OCI-LY7 (cell line): Measurements from ENCODE around the gene JAK1. TPM values are rescaled to one million over a fixed set of nuclear protein-coding genes. Genes with fewer than 3 reads are reported as not detected.

Experiments used
- BruUV-seq: library from RNA; stranded (reverse); fragments of 400-500 nt; replicated peaks from 2 replicates; lab custom pipeline; 2021; lab: Mats Ljungman, UMichigan
- CTCF ChIA-PET: fragments of 300-600 bp; sonication (Branson Sonifier 250); formaldehyde crosslinking; loops from one replicate; lab custom pipeline; 2022; ENCODE audit warnings: antibody characterized with exemption; ENCODE audit not compliant: unreplicated experiment; lab: Charles Lee
- POLR2A ChIA-PET: fragments of 300-600 bp; sonication (Branson Sonifier 250); formaldehyde crosslinking; loops from one replicate; lab custom pipeline; 2022; ENCODE audit warnings: antibody characterized with exemption; lab: Charles Lee
- DNase-seq: peaks from one replicate; pipeline ENCODE4 v3.0.0-alpha.2; 2015; ENCODE audit warnings: low spot score
- H2AFZ ChIP-seq: fragments of 200-600 bp; sonication (generic), shearing (Covaris generic); 2 replicates; pipeline ENCODE4 v1.6.1; 2014; ENCODE audit warnings: mild to moderate bottlenecking, antibody characterized with exemption, low read length, moderate library complexity
- H3K27ac ChIP-seq: fragments of 200-600 bp; sonication (generic); 2 replicates; pipeline ENCODE4 v1.5.1; 2014; ENCODE audit warnings: mixed run types, low read depth, mild to moderate bottlenecking, moderate library complexity, low read length, inconsistent platforms; ENCODE audit not compliant: poor library complexity, severe bottlenecking
- H3K36me3 ChIP-seq: fragments of 200-600 bp; sonication (generic); 2 replicates; pipeline ENCODE4 v1.6.1; 2014; ENCODE audit warnings: mild to moderate bottlenecking, antibody characterized with exemption, low read length, moderate library complexity, mixed read lengths; ENCODE audit not compliant: insufficient read depth
- H3K4me1 ChIP-seq: fragments of 200-600 bp; sonication (generic); 2 replicates; pipeline ENCODE4 v1.5.1; 2014; ENCODE audit warnings: mild to moderate bottlenecking, low read length; ENCODE audit not compliant: insufficient read depth, poor library complexity, severe bottlenecking
- H3K4me2 ChIP-seq: fragments of 200-600 bp; sonication (generic); 2 replicates; pipeline ENCODE4 v1.6.1; 2014; ENCODE audit warnings: mild to moderate bottlenecking, low read length
- H3K4me3 ChIP-seq: fragments of 200-600 bp; sonication (generic); 2 replicates; pipeline ENCODE4 v1.5.1; 2014; ENCODE audit warnings: mild to moderate bottlenecking, low read depth, low read length; ENCODE audit not compliant: poor library complexity, severe bottlenecking
- H3K79me2 ChIP-seq: fragments of 200-600 bp; sonication (generic); 2 replicates; pipeline ENCODE4 v1.6.1; 2016; ENCODE audit warnings: low read depth, mild to moderate bottlenecking, low read length, moderate library complexity, mixed read lengths; ENCODE audit not compliant: insufficient read depth
- H3K9me2 ChIP-seq: fragments of 200-600 bp; sonication (generic); 2 replicates; pipeline ENCODE4 v1.6.1; 2016; ENCODE audit warnings: mild to moderate bottlenecking, low read length, mixed read lengths; ENCODE audit not compliant: insufficient read depth
- H3K9me3 ChIP-seq: fragments of 200-600 bp; sonication (generic); 2 replicates; pipeline ENCODE4 v1.6.1; 2014; ENCODE audit warnings: mild to moderate bottlenecking, mixed run types, low read length, mixed read lengths
- H4K20me1 ChIP-seq: fragments of 200-600 bp; sonication (generic); 2 replicates; pipeline ENCODE4 v1.6.1; 2014; ENCODE audit warnings: mild to moderate bottlenecking, antibody characterized with exemption, low read length, moderate library complexity, mixed read lengths; ENCODE audit not compliant: insufficient read depth
- CTCF ChIP-seq: fragments of 200-600 bp; sonication (generic); conservative IDR thresholded peaks from 2 replicates; pipeline ENCODE4 v1.5.1; 2014; ENCODE audit warnings: mild to moderate bottlenecking, antibody characterized with exemption, low read length, moderate library complexity, mixed read lengths
- EZH2phosphoT487 ChIP-seq: fragments of 200-600 bp; sonication (generic); IDR thresholded peaks from 2 replicates; pipeline ENCODE4 v1.6.1; 2018; ENCODE audit warnings: low read depth, borderline replicate concordance, mild to moderate bottlenecking, mixed run types, antibody characterized with exemption, low read length, moderate library complexity, mixed read lengths
- intact Hi-C: fragments of 100-400 bp; cut with micrococcal nuclease; formaldehyde crosslinking; loops from one replicate; pipeline ENCODE4 v1.10.0; 2022; ENCODE audit not compliant: unreplicated experiment
- total RNA-seq, 2 experiments: library from RNA; depleted of rRNA in 1 of 2; stranded (reverse); fragments of >200 nt in 1 of 2; shearing (Covaris generic) in 1 of 2; gene quantifications; 2 replicates each; pipeline ENCODE4 v1.2.3, GENCODE V29; 2014 to 2022

Gene JAK1
- total RNA-seq, 2 experiments from 2014 or later, result 72.6 to 86.8 TPM

GRCh38 chr1:64967381-64967780 is 1.0 kb upstream of the JAK1 start:
- Histone ChIP-seq H2AFZ (peak overlapping the region; percentile 73; the same call in 1 of the 2 replicates), H3K9me3 (no peaks in the 10 kb centered on the region), H3K79me2 (peaks cover 34% of the 10 kb centered on the region), H3K4me1 (peaks cover 41% of the 10 kb centered on the region), H3K27ac (no peak overlapping the region), H4K20me1 (peaks cover 24% of the 10 kb centered on the region), H3K9me2 (no peaks in the 10 kb centered on the region), H3K4me3 (no peak overlapping the region), H3K4me2 (peak overlapping the region; percentile 78), H3K36me3 (no peaks in the 10 kb centered on the region)
- intact Hi-C loops, result loop anchor here (2.0 to 10.0 kb wide), 4 partner anchors 73 to 455 kb away; partner anchors contain the start of genes LEPR and LEPROT
- ChIA-PET POLR2A (interaction anchor here (0.7 to 2.2 kb wide), 9 partner anchors 11 to 108 kb away, joined by 3 to 13 read pairs (median 4); no protein-coding TSS in a partner anchor), CTCF (no interaction called here)
- DNase-seq, result no peak
- no peak for TF ChIP-seq CTCF
- no peak for TF ChIP-seq EZH2phosphoT487
- BruUV-seq, result no TSS peak

DNA sequence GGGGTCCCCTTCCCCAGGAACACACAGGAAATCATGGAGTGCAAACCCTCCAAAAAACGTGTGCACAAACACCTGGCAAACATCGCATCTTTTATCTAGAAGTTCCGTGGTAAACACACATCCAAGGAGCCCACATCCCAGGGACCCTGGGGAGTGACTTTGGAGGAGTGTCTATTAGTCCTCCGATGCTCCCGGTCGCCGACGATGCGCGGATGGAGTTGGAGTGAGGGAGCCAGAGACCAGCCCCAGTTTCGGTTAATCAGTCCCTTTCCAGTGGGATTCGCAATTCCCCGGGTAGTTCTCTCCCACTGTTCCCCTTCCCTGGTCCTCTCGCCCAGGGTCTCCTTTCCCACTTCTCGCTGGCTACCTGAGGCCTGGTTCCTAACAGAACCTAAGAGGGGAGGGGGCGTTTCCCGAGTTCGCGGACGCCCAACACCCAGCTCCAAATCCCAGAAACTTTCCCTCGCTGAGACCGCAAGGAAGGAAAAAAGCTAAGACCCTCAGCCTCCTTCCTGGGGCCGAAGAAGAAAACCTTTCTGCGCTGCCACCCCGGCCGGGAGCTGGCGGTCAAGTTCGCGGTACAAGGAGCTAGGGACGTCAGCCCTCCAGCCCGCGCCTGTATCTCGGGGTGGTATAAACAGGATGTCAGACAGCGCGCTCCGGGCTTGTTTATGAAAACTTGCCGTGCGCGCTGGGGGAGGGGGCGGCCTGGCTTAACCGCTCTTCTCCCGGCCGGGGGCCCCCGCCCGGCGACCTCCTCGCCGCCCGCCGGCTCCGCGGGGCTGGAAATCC is 787 bp downstream of the JAK1 start:
- Histone ChIP-seq H3K9me2 (no peaks in the 10 kb centered on the region), H3K36me3 (no peaks in the 10 kb centered on the region), H3K79me2 (peaks cover 53% of the 10 kb centered on the region), H3K9me3 (no peaks in the 10 kb centered on the region), H3K4me2 (peak overlapping the region; percentile 80), H3K4me3 (peak overlapping the region; percentile 83), H4K20me1 (peaks cover 32% of the 10 kb centered on the region), H3K4me1 (peaks cover 59% of the 10 kb centered on the region), H2AFZ (peak overlapping the region; percentile 38; the same call in 1 of the 2 replicates), H3K27ac (peak overlapping the region; percentile 69)
- ChIA-PET CTCF (interaction anchor here (1.1 kb wide), 1 partner anchor 79 kb away, joined by 4 read pairs; no protein-coding TSS in a partner anchor), POLR2A (interaction anchor here (0.5 to 2.2 kb wide), 10 partner anchors 11 to 389 kb away, joined by 3 to 13 read pairs (median 4); no protein-coding TSS in a partner anchor)
- intact Hi-C loops, result loop anchor here (1.0 to 10.0 kb wide), 7 partner anchors 8 to 1137 kb away; partner anchors contain the start of genes LEPR and LEPROT
- no TSS peak for BruUV-seq
- peak; percentile 86 for DNase-seq
- TF ChIP-seq CTCF, result no peak
- no peak for TF ChIP-seq EZH2phosphoT487
